HG03103 (cell line): Measurements from ENCODE around the gene FCER1A.

Experiments used
- ATAC-seq: cut with Tn5 transposase; IDR thresholded peaks from one replicate; pipeline ENCODE4 v1.9.1; 2021; ENCODE audit warnings: low read depth; ENCODE audit not compliant: unreplicated experiment

The FCER1A gene

GRCh38 chr1:159302095-159302494 is at the start of gene FCER1A:
TSS of gene FCER1A (plus strand) at chr1:159302336. CDS start at chr1:159302365, 29 bp downstream.
- no peak for ATAC-seq

DNA sequence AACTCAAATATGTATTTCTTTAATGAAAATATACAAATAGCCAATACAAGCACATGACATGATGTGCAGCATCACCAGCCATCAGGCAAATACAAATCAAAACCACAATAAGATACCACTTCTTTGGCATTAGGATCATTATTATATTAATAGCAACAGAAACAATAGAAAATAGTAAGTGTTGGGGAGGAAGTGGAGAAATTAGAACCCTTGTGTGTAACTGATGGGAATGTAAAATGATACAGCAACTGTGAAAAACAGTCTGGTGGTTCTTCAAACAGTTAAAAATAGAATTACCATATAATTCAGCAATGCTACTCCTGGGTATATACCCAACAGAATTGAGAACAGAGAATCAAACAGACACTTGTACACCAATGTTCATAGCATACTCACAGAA is 40.8 kb upstream of the FCER1A start:
- ATAC-seq = no peak

GRCh38 chr1:159261721-159262494 is 40.2 kb upstream of the FCER1A start:
- ATAC-seq = no peak

DNA sequence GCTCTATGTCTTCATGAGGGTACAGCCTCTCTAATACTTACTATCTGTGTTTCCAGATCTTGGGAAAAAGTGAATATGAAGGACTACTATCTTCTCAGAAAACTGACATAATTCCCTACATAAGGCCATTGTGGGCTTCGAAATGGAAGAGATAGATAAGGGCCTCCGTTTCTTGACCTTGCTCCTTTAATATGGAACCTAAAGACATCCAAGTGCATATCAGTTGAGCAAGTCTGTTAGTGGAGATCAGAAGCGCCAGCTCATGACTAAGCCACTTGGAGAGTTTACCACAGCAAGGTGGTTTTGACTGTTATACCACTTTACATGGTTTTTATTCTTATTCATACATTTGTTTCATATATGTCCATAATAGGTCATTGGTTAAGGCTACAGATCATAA is 35.3 kb upstream of the FCER1A start:
- no peak for ATAC-seq

- ATAC-seq = no peak
These were observed 27.5 kb upstream of the FCER1A start for GRCh38 chr1:159274631-159275030.

- no peak for ATAC-seq
These were observed 26.2 kb upstream of the FCER1A start for GRCh38 chr1:159275891-159276290.

DNA sequence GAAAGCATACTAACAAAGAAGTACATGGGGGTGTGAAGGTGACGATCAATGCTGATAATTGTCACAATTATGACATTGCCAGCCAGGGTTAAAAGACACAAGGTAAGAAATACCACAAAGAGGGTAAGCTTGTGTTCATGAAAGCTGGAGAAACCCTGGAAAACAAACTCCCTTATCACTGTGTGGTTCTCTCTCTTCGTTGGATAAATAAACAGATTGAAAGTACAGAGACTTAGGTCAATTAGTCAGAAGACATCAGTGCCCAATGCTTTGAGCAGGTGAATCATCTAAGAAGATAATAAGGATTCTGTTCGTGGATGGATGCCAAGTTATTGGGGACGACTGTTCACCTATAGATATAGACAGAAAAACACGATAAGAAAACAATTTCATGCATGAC is 22.4 kb upstream of the FCER1A start:
- ATAC-seq = no peak

- no peak for ATAC-seq
These were observed 20.0 kb upstream of the FCER1A start for GRCh38 chr1:159282118-159282517.

DNA sequence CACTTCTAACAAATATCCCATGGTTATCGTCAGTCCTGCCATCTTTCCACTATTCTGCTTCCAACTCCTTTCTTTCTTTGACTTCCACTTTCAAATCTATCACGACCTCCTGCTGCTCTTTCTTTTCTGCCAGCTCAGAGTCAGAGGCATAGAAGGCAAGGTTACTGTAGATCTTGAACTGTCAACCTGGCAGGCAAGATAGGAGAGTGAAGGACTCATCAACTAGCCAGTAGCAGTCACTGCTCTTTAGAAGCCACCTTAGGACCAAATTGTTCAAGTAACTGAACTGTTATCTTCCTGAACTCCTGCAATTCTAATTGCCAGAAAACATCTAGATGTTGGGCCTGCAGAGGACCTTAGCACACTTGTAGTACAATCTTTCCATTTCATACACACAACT is 13.1 kb upstream of the FCER1A start:
- no peak for ATAC-seq

DNA sequence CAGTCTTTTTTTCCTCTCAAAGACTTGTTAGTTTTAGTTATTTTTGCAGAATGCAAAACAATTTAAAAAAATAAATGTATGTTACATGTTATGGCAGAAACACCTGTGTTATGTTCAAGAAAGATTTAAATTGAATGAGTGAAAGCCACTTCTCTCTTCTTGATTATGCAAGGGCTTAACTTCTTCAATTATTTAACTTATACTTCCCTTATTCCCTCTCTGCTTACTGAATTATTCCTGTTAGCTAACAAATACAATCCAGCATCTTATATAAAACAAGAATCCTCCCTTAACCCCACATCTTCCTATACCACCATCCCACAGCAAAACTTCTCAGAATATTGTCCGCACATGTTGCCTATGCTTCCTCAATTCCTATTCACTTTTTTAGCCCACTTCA is 10.7 kb upstream of the FCER1A start:
- ATAC-seq = no peak

DNA sequence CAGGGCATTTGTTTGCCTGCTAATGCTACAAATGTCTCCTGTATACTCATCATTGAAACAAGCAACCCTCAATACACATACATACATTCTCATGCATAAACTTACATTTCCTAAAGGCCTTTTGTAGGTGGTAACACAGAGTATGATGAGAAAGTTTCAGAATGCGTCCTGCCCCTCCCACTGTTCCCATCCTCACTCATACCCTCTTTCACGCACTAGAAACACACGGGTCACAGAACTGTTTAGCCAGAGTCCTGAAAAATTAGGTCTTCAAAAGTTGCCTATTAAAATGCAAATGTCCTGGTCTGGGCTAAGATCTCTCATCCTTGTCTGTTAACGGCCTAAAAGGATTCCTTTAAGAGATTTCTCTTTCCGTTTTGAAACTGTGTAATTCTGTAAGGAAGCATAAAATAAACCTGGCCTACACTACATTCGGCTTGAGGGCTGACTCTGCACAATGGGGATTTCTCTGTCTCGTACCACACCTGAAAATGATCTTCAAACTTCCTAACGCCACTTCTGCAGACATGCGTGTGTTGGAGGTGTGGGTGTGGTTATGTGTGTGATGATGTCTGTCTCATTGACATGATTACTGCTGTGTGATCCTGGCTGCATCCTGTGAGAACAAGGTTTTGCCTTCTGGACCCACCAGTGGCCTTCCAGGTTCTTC is 5.3 kb upstream of the FCER1A start:
- ATAC-seq = no peak

DNA sequence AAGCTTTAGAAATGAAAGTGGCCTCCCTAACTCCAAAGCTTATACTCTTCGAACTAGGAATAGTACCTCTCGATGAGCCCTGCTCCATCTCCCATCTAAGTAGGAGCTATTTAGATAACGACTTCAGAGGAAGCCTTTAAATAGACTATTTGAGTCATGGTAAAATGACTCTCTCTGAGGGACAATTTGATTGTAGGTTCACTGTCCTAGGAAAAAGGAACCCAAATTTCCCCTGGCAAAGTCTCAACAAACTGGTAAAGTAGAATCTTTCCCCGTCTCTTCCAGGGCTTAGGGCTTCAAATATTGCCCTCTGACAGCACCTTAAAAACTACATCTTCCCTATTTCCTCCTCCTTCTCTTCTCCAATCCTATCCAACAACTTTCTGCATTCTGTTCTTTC is 2.0 kb upstream of the FCER1A start:
- no peak for ATAC-seq

GRCh38 chr1:159307346-159308020 is 5.3 kb downstream of the FCER1A start:
- ATAC-seq = no peak

GRCh38 chr1:159311679-159312078 is 9.5 kb downstream of the FCER1A start:
- no peak for ATAC-seq

- ATAC-seq = no peak
These were observed 13.2 kb downstream of the FCER1A start for GRCh38 chr1:159315381-159315780.

DNA sequence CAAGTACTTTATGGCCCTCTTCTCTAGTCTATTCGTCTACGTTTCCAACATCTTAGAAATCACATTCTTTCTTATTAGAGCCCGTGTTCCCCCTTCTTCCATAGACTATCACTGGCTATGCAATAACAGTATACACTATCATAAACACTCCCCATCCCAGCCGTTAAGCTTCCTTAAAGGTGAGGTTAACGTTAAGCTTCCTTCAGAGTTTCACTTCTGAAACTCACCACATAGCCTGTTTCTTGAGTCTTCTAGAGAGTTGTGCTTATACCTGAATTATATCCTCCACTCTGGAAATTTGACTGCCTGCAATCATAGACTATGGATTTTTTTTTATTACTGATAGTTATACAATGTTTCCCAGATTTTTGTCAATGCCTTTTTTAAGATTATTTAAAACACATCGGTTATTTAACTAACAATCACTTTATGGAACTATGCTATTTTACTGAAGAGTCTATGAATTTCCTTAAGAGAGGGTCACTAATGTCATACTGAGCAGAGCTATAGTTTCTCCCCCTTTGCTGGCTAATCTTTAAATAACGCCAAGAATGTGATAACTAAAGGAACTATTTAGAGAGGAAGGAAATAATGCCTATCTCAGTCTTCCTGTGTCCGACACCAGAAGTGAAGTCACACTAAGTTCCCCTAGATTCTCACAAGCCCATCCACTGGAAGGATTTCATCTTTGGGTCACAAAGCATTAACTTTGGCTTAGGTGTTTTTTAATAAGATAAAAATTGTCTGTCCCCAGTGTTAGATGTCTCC is 16.8 kb downstream of the FCER1A start:
- no peak for ATAC-seq

DNA sequence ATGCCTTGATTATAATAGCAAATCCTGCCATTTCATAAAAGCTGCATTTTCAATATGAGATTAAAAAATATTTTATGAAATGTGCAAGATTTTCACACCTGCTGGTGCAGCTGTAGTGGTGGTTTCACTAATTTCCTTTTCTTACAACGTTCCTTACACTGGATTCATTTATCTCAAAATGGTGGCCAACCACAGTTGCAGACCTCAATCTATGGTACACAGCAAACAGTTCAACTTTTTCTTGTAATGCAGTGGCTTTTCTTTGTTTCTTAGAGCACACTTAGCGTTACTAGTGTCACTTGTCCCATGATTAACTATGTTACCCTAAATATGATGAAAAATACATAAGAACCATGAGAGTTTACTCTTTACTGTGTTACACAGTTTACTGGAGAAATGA is 32.7 kb downstream of the FCER1A start:
- ATAC-seq = no peak

- no peak for ATAC-seq
These were observed 35.9 kb downstream of the FCER1A start for GRCh38 chr1:159338018-159338417.

DNA sequence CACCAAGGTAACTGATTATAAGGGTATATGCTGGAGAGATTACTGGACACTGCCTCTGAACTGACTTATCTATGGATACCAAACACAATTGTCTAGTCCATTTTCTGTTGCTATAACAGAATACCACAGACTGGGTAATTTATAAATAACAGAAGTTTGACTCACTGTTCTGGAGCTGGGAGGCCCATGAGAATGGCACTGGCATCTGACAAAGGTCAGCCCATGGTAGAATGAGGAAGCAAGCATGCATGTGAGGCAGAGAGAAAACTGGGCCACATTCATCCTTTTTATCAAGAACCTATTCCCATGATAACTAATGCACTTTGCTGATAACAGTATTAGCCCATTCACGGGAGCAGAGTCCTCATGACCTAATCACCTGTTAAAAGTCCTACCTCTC is 37.4 kb downstream of the FCER1A start:
- no peak for ATAC-seq

DNA sequence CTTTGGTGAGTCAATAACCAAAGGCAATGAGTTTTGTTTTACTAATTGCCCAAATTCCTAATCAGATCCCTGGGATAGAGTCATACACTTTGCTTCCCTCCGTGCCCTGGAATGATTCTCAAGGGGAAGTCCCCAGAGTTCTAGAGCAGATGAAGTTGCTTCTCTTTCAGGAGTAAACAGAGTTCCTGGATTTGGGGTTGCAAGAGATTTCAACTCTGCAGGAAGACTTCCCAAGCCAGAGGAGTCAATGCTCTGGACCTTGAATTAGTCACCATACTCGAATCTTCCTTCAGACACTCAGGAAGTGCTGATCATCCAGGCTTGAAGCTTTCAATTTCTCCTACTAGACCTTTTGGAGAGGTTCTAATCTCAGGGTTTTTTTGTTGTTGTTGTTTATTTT is 39.6 kb downstream of the FCER1A start:
- ATAC-seq = no peak
